ENCODE measurements around the gene PARS2. TPM values are rescaled to one million over a fixed set of nuclear protein-coding genes. Genes with fewer than 3 reads are reported as not detected.

The PARS2 gene
- total RNA-seq, 1 experiment from 2014 or later, result 10.2 TPM

DNA sequence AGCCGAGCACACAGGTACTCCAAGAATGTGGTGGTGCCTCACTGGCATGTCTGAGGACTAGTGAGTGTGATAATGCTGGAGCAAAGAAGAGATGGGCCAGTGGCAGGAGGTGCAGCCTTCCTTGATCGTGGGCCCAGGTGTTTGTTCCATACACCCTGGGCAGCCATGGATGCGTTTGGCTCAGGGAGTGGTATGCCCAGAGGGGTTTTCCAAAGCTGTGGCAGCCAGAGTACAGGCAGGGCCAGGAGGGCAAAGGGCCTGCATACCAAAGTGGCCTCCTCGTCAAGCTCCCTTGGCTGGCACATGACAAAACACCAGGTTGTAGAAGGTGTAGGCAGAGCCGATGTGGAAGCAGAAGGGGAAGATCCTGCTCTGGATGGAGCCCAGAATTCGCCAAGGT is 19.0 kb downstream of the PARS2 start:
- Histone ChIP-seq H4K5ac (ENCODE audit: insufficient read length, low read depth, low read length) (no peak overlapping the region), H3K9ac (ENCODE audit: extremely low read depth, insufficient read length, low read length) (no peak overlapping the region), H2AK5ac (ENCODE audit: insufficient read length, low read length) (no peak overlapping the region), H3K27ac (ENCODE audit: insufficient read length, low read depth, low read length) (no peak overlapping the region), H3K79me2 (ENCODE audit: insufficient read depth, low read length) (no peaks in the 10 kb centered on the region), H3K23ac (ENCODE audit: insufficient read length, low read depth, low read length) (no peak overlapping the region), H2AFZ (ENCODE audit: low read length) (no peak overlapping the region), H4K20me1 (ENCODE audit: control insufficient read depth, insufficient read depth, insufficient read length) (no peaks in the 10 kb centered on the region), H3K56ac (ENCODE audit: insufficient read length, low read depth, low read length) (no peak overlapping the region), H3K4ac (ENCODE audit: low read depth, low read length) (no peak overlapping the region), H3T11ph (ENCODE audit: low read length) (no peak overlapping the region), H4K8ac (replicated peaks; ENCODE audit: insufficient read length, low read depth, low read length) (no peak overlapping the region), H2BK12ac (ENCODE audit: insufficient read length, low read depth, low read length) (no peak overlapping the region), H3K79me1 (ENCODE audit: insufficient read depth, low read depth, low read length, poor library complexity, severe bottlenecking) (no peaks in the 10 kb centered on the region), H3K4me2 (ENCODE audit: insufficient read depth, insufficient read length, low read length) (no peak overlapping the region), H2BK20ac (ENCODE audit: low read depth, low read length, poor library complexity, severe bottlenecking) (no peak overlapping the region), H3K9me3 (ENCODE audit: control insufficient read depth, low read depth, low read length) (no peaks in the 10 kb centered on the region), H3K27me3 (ENCODE audit: insufficient read depth, low read length) (no peaks in the 10 kb centered on the region), H3K18ac (ENCODE audit: insufficient read length, low read depth, low read length) (no peak overlapping the region), H2BK120ac (ENCODE audit: low read depth, low read length, poor library complexity, severe bottlenecking) (no peak overlapping the region), H3K23me2 (ENCODE audit: insufficient read length, low read depth, low read length, poor library complexity, severe bottlenecking) (no peaks in the 10 kb centered on the region), H3K14ac (ENCODE audit: insufficient read depth, low read length) (no peak overlapping the region; the same call in 1 of the 2 replicates), H3K4me1 (ENCODE audit: insufficient read depth, low read length) (no peaks in the 10 kb centered on the region), H4K91ac (ENCODE audit: insufficient read length, low read depth, low read length) (no peak overlapping the region), H2BK15ac (ENCODE audit: low read depth, low read length) (no peak overlapping the region), H2BK5ac (ENCODE audit: insufficient read length, low read length) (no peak overlapping the region)
- Mint-ChIP-seq H3K4me3 (no peak overlapping the region), H3K4me1 (0 out of 4 replicates have a peak, but pooled peaks cover 0 to 3% of the 10 kb centered on the region in 2 experiments), H3K36me3 (ENCODE audit: insufficient read depth in 1 of 3, low read depth in 3 of 3) (peaks cover 9 to 27% (median 16%) of the 10 kb centered on the region in 3 experiments; a peak in 6 of 7 replicates), H3K9me3 (peaks cover 0 to 3% of the 10 kb centered on the region in 2 experiments; a peak in 2 of 5 replicates), H3K27me3 (ENCODE audit: low read depth) (peaks cover 2% of the 10 kb centered on the region; the same call in 1 of the 2 replicates), H3K27ac (no peak overlapping the region)
- DNase-seq, result no peak
- TF ChIP-seq CTCF (conservative IDR thresholded peaks at IDR 0.05), result no peak
- no CpG with 5 or more reads among the region's 6 CpGs for WGBS (ENCODE audit: extremely low coverage, insufficient read length, low lambda C conversion rate)
